RWPE2 (cell line): ENCODE data around the gene MBNL2.

ENCODE experiments used
- ATAC-seq: fragments of 200-7000 bp; cut with Tn5 transposase; 3 replicates; pipeline ENCODE4 v1.9.1; 2021; ENCODE audit warnings: low read depth
- DNase-seq: peaks from one replicate; pipeline ENCODE4 v3.0.0-alpha.2; 2020; ENCODE audit warnings: low spot score
- H3K27ac ChIP-seq: fragments of 450-650 bp; 2 replicates; pipeline ENCODE4 v1.5.1; 2017; ENCODE audit warnings: mild to moderate bottlenecking; ENCODE audit not compliant: poor library complexity, severe bottlenecking
- H3K27me3 ChIP-seq: fragments of 250-450 bp; sonication (Bioruptor Pico); 2 replicates; pipeline ENCODE4 v1.5.1; 2021; ENCODE audit warnings: mild to moderate bottlenecking, moderate library complexity; ENCODE audit not compliant: insufficient read depth, poor library complexity, severe bottlenecking
- H3K36me3 ChIP-seq: fragments of 250-450 bp; sonication (Bioruptor Pico); 2 replicates; pipeline ENCODE4 v1.5.1; 2020; ENCODE audit warnings: low read depth, mild to moderate bottlenecking, moderate library complexity
- H3K4me1 ChIP-seq: fragments of 250-450 bp; sonication (Bioruptor Pico); 2 replicates; pipeline ENCODE4 v1.5.1; 2021; ENCODE audit warnings: mild to moderate bottlenecking, moderate library complexity; ENCODE audit not compliant: insufficient read depth, poor library complexity, severe bottlenecking
- H3K4me3 ChIP-seq: fragments of 250-450 bp; sonication (Bioruptor Pico); 2 replicates; pipeline ENCODE4 v1.5.1; 2021; ENCODE audit warnings: mild to moderate bottlenecking, moderate library complexity; ENCODE audit not compliant: severe bottlenecking
- H3K9me3 ChIP-seq: fragments of 250-450 bp; sonication (Bioruptor Pico); 2 replicates; pipeline ENCODE4 v1.5.1; 2021; ENCODE audit warnings: mild to moderate bottlenecking, moderate library complexity; ENCODE audit not compliant: severe bottlenecking
- CTCF ChIP-seq: fragments of 450-650 bp; IDR thresholded peaks from one replicate; pipeline ENCODE4 v1.5.1; 2017; ENCODE audit warnings: mild to moderate bottlenecking, moderate library complexity; ENCODE audit not compliant: poor library complexity, severe bottlenecking

MBNL2 gene

GRCh38 chr13:97403893-97404750, 182.0 kb downstream of the MBNL2 start:
- H3K4me1 ChIP-seq: no peaks in the 10 kb centered on the region
- no peaks in the 10 kb centered on the region for H3K36me3 ChIP-seq
- DNase-seq: no peak

GRCh38 chr13:97407540-97407939, 185.4 kb downstream of the MBNL2 start:
- Histone ChIP-seq H3K4me3 (no peak overlapping the region), H3K9me3 (no peaks in the 10 kb centered on the region), H3K4me1 (no peaks in the 10 kb centered on the region), H3K27me3 (no peaks in the 10 kb centered on the region), H3K27ac (no peak overlapping the region), H3K36me3 (no peaks in the 10 kb centered on the region)
- no peak for TF ChIP-seq CTCF
- DNase-seq (no peak), ATAC-seq (no peak)

More at GRCh38 chr13:97403893-97404750, 182.0 kb downstream of the MBNL2 start:
- H3K9me3 ChIP-seq: no peaks in the 10 kb centered on the region
- H3K27me3 ChIP-seq: no peaks in the 10 kb centered on the region
- ATAC-seq: no peak
- no peak overlapping the region for H3K4me3 ChIP-seq
- TF ChIP-seq CTCF: no peak
- no peak overlapping the region for H3K27ac ChIP-seq

- TF ChIP-seq CTCF: no peak
- H3K9me3 ChIP-seq: no peaks in the 10 kb centered on the region
- DNase-seq (no peak), ATAC-seq (no peak)
- H3K36me3 ChIP-seq: no peaks in the 10 kb centered on the region
- H3K27ac ChIP-seq: no peak overlapping the region
- no peak overlapping the region for H3K4me3 ChIP-seq
- H3K27me3 ChIP-seq: no peaks in the 10 kb centered on the region
- H3K4me1 ChIP-seq: no peaks in the 10 kb centered on the region
Measured at GRCh38 chr13:97408938-97409337, 186.8 kb downstream of the MBNL2 start.

GRCh38 chr13:97411984-97412383, 189.9 kb downstream of the MBNL2 start:
- no peaks in the 10 kb centered on the region for H3K4me1 ChIP-seq
- no peak for TF ChIP-seq CTCF
- H3K36me3 ChIP-seq: no peaks in the 10 kb centered on the region
- H3K27me3 ChIP-seq: no peaks in the 10 kb centered on the region
- no peak for DNase-seq
- no peak for ATAC-seq
- no peaks in the 10 kb centered on the region for H3K9me3 ChIP-seq
- no peak overlapping the region for H3K27ac ChIP-seq
- no peak overlapping the region for H3K4me3 ChIP-seq

- no peak for TF ChIP-seq CTCF
- no peaks in the 10 kb centered on the region for H3K4me1 ChIP-seq
- H3K4me3 ChIP-seq: no peak overlapping the region
- H3K27me3 ChIP-seq: no peaks in the 10 kb centered on the region
- H3K27ac ChIP-seq: no peak overlapping the region
- DNase-seq: no peak
- H3K36me3 ChIP-seq: no peaks in the 10 kb centered on the region
- no peaks in the 10 kb centered on the region for H3K9me3 ChIP-seq
- no peak for ATAC-seq
Measured at GRCh38 chr13:97413694-97414093, 191.6 kb downstream of the MBNL2 start.
